ENCODE results near the gene BCL2A1.

- TF ChIP-seq CTCF (IDR thresholded peaks at IDR 0.05): no peak
- no peak for TF ChIP-seq EP300 (IDR thresholded peaks at IDR 0.05)
- no peak for TF ChIP-seq POLR2AphosphoS5 (IDR thresholded peaks at IDR 0.05)
Measured at GRCh38 chr15:79965846-79966630, 5.0 kb downstream of the BCL2A1 start.
